A673 (cell line): ENCODE results near the gene ZHX3. TPM values are rescaled to one million over a fixed set of nuclear protein-coding genes. Genes with fewer than 3 reads are reported as not detected.

Experiments
- BruUV-seq: library from RNA; stranded (reverse); fragments of 400-500 nt; replicated peaks from 2 replicates; lab custom pipeline; 2021; lab: Mats Ljungman, UMichigan
- CTCF ChIA-PET: fragments of 300-600 bp; sonication (Branson Sonifier 250); formaldehyde crosslinking; loops from one replicate; lab custom pipeline; 2022; ENCODE audit warnings: antibody characterized with exemption; lab: Charles Lee
- POLR2A ChIA-PET: fragments of 300-600 bp; sonication (Branson Sonifier 250); formaldehyde crosslinking; loops from one replicate; lab custom pipeline; 2022; ENCODE audit warnings: antibody characterized with exemption; ENCODE audit not compliant: low non-redundant PET; lab: Charles Lee
- DNase-seq: peaks from one replicate; pipeline ENCODE4 v3.0.0-alpha.2; 2015; ENCODE audit warnings: low spot score
- H3K27ac ChIP-seq: fragments of 200-600 bp; sonication (generic); 2 replicates; pipeline ENCODE4 v1.5.1; 2016; ENCODE audit warnings: mixed run types, low read depth, mild to moderate bottlenecking, mixed read lengths, antibody characterized with exemption, low read length; ENCODE audit not compliant: poor library complexity, severe bottlenecking
- H3K27me3 ChIP-seq: fragments of 200-600 bp; sonication (generic); replicated peaks from 2 replicates; pipeline ENCODE4 v1.6.1; 2017; ENCODE audit warnings: mixed run types, low read depth, mild to moderate bottlenecking, mixed read lengths, antibody characterized with exemption, low read length; ENCODE audit not compliant: insufficient read depth, poor library complexity
- H3K36me3 ChIP-seq: fragments of 200-600 bp; sonication (generic); 2 replicates; pipeline ENCODE4 v1.6.1; 2016; ENCODE audit warnings: mixed run types, mild to moderate bottlenecking, mixed read lengths, antibody characterized with exemption, low read length; ENCODE audit not compliant: insufficient read depth, poor library complexity, severe bottlenecking
- H3K4me1 ChIP-seq: fragments of 200-600 bp; sonication (generic); 2 replicates; pipeline ENCODE4 v1.6.1; 2017; ENCODE audit warnings: mixed run types, mild to moderate bottlenecking, mixed read lengths, antibody characterized with exemption, low read length; ENCODE audit not compliant: insufficient read depth, poor library complexity, severe bottlenecking
- H3K4me3 ChIP-seq: fragments of 200-600 bp; sonication (generic); 2 replicates; pipeline ENCODE4 v1.5.1; 2016; ENCODE audit warnings: low read depth, mixed run types, mild to moderate bottlenecking, mixed read lengths, low read length; ENCODE audit not compliant: poor library complexity, severe bottlenecking
- H3K9me3 ChIP-seq: fragments of 200-600 bp; sonication (generic); 2 replicates; pipeline ENCODE4 v1.6.1; 2016; ENCODE audit warnings: mixed run types, low read depth, mild to moderate bottlenecking, mixed read lengths, antibody characterized with exemption, low read length; ENCODE audit not compliant: poor library complexity, severe bottlenecking
- EZH2 ChIP-seq: fragments of 200-600 bp; sonication (generic); IDR thresholded peaks from 2 replicates; pipeline ENCODE4 v1.6.1; 2017; ENCODE audit warnings: borderline replicate concordance, low read depth, mild to moderate bottlenecking, mixed read lengths, antibody characterized with exemption, low read length; ENCODE audit not compliant: poor library complexity, severe bottlenecking
- intact Hi-C: fragments of 100-400 bp; cut with micrococcal nuclease; formaldehyde crosslinking; loops from one replicate; pipeline ENCODE4 v1.10.0; 2022; ENCODE audit not compliant: unreplicated experiment
- total RNA-seq: library from RNA; stranded (reverse); gene quantifications from 2 replicates; pipeline ENCODE4 v1.2.3, GENCODE V29; 2021
- TF ChIP-seq, protein P1 (sequence below): fragments of 300-800, 200-600 bp; sonication (generic); conservative IDR thresholded peaks from 2 replicates; pipeline ENCODE4 v1.5.1; 2017; ENCODE audit warnings: low read depth, mild to moderate bottlenecking, antibody characterized with exemption, low read length, moderate library complexity, mixed read lengths

ZHX3 gene
- total RNA-seq, 1 experiment from 2014 or later, result 14.0 TPM

DNA sequence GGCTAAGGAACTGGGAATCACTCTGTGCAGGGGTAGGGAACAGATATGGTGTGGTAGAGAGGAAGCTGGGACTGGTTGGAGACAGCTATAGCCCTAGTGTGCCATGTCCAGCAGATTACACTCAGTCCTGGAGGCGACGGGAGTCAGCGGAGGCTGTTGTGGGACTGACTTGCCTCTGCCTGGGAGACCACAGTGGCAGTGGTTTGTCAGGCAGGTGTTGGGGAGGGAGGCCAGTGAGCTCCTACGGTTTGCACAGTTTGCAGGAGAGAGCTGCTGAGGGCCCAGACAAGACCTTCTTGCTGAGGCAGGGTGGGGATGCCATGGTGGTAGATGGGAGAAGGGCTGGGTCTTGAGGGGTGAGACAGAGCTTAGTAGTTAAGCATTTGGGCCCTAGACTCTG, 175.3 kb downstream of the ZHX3 start:
- ChIA-PET CTCF (no interaction called here), POLR2A (no interaction called here)
- intact Hi-C loops, result no loop called here
- BruUV-seq, result no TSS peak
- Histone ChIP-seq H3K36me3 (peaks cover 4% of the 10 kb centered on the region), H3K9me3 (no peaks in the 10 kb centered on the region), H3K27me3 (no peaks in the 10 kb centered on the region), H3K27ac (no peak overlapping the region), H3K4me3 (no peak overlapping the region), H3K4me1 (peaks cover 10% of the 10 kb centered on the region)
- no peak for DNase-seq
- TF ChIP-seq EZH2, result no peak
- TF ChIP-seq, protein P1, sequence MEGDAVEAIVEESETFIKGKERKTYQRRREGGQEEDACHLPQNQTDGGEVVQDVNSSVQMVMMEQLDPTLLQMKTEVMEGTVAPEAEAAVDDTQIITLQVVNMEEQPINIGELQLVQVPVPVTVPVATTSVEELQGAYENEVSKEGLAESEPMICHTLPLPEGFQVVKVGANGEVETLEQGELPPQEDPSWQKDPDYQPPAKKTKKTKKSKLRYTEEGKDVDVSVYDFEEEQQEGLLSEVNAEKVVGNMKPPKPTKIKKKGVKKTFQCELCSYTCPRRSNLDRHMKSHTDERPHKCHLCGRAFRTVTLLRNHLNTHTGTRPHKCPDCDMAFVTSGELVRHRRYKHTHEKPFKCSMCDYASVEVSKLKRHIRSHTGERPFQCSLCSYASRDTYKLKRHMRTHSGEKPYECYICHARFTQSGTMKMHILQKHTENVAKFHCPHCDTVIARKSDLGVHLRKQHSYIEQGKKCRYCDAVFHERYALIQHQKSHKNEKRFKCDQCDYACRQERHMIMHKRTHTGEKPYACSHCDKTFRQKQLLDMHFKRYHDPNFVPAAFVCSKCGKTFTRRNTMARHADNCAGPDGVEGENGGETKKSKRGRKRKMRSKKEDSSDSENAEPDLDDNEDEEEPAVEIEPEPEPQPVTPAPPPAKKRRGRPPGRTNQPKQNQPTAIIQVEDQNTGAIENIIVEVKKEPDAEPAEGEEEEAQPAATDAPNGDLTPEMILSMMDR, result no peak

- H3K4me1 ChIP-seq, result peaks cover 13% of the 10 kb centered on the region
- POLR2A ChIA-PET, result no interaction called here
- H3K27ac ChIP-seq, result peak overlapping the region; percentile 46
These were observed 176.2 kb downstream of the ZHX3 start for GRCh38 chr20:41141153-41141815.

GRCh38 chr20:41140226-41141133, 177.1 kb downstream of the ZHX3 start:
- DNase-seq, result no peak
- TF ChIP-seq, protein P1, result no peak
- TF ChIP-seq EZH2, result no peak
- CTCF ChIA-PET, result interaction anchor here (0.5 kb wide), 1 partner anchor 148 kb away, joined by 3 read pairs; no protein-coding TSS in a partner anchor
- no peak overlapping the region for H3K4me3 ChIP-seq
- H3K36me3 ChIP-seq, result peaks cover 4% of the 10 kb centered on the region
- BruUV-seq, result no TSS peak
- intact Hi-C loops, result no loop called here
- no peaks in the 10 kb centered on the region for H3K27me3 ChIP-seq
- H3K4me1 ChIP-seq, result peaks cover 21% of the 10 kb centered on the region
- no peaks in the 10 kb centered on the region for H3K9me3 ChIP-seq
- POLR2A ChIA-PET, result no interaction called here
- H3K27ac ChIP-seq, result peak overlapping the region; percentile 46

More at GRCh38 chr20:41141153-41141815, 176.2 kb downstream of the ZHX3 start:
- peaks cover 4% of the 10 kb centered on the region for H3K36me3 ChIP-seq
- TF ChIP-seq EZH2, result no peak
- TF ChIP-seq, protein P1, result no peak
- no peak overlapping the region for H3K4me3 ChIP-seq
- H3K9me3 ChIP-seq, result no peaks in the 10 kb centered on the region
- no peaks in the 10 kb centered on the region for H3K27me3 ChIP-seq
- no TSS peak for BruUV-seq
- DNase-seq, result no peak
- intact Hi-C loops, result no loop called here
- CTCF ChIA-PET, result no interaction called here
